DOHH2 (cell line): Measurements from ENCODE around the gene TTBK1.

Source experiments
- H3F3A ChIP-seq: fragments of 200-600 bp; sonication (generic), shearing (Covaris generic); 2 replicates; pipeline ENCODE4 v1.6.0; 2016; ENCODE audit warnings: antibody characterized with exemption, mild to moderate bottlenecking; ENCODE audit not compliant: control insufficient read depth, insufficient read depth
- H3K27ac ChIP-seq: fragments of 200-600 bp; sonication (generic); 2 replicates; pipeline ENCODE4 v1.5.1; 2014; ENCODE audit warnings: low read depth, mild to moderate bottlenecking, low read length, moderate library complexity
- H3K27me3 ChIP-seq: fragments of 200-600 bp; sonication (generic); 2 replicates; pipeline ENCODE4 v1.6.1; 2014; ENCODE audit warnings: mild to moderate bottlenecking, low read length, mixed read lengths; ENCODE audit not compliant: control insufficient read depth
- H3K36me3 ChIP-seq: fragments of 200-600 bp; sonication (generic); 2 replicates; pipeline ENCODE4 v1.6.1; 2014; ENCODE audit warnings: mild to moderate bottlenecking, low read length, moderate library complexity, mixed read lengths; ENCODE audit not compliant: control insufficient read depth
- H3K4me1 ChIP-seq: fragments of 200-600 bp; sonication (generic); 2 replicates; pipeline ENCODE4 v1.6.1; 2014; ENCODE audit warnings: mild to moderate bottlenecking, low read length, mixed read lengths; ENCODE audit not compliant: control insufficient read depth
- H3K4me2 ChIP-seq: fragments of 200-600 bp; sonication (generic); 2 replicates; pipeline ENCODE4 v1.6.0; 2014; ENCODE audit warnings: mild to moderate bottlenecking, low read length, moderate library complexity
- H3K4me3 ChIP-seq: fragments of 200-600 bp; sonication (generic); 2 replicates; pipeline ENCODE4 v1.5.1; 2014; ENCODE audit warnings: mild to moderate bottlenecking, low read length, mixed read lengths
- H3K79me2 ChIP-seq: fragments of 200-600 bp; sonication (generic); 2 replicates; pipeline ENCODE4 v1.6.1; 2014; ENCODE audit warnings: mild to moderate bottlenecking, low read length, mixed read lengths; ENCODE audit not compliant: control insufficient read depth
- H3K9me2 ChIP-seq: fragments of 200-600 bp; sonication (generic); replicated peaks from 2 replicates; pipeline ENCODE4 v1.6.1; 2014; ENCODE audit warnings: mild to moderate bottlenecking, low read length, mixed read lengths; ENCODE audit not compliant: control insufficient read depth
- H3K9me3 ChIP-seq: fragments of 200-600 bp; sonication (generic); 2 replicates; pipeline ENCODE4 v1.6.1; 2014; ENCODE audit warnings: antibody characterized with exemption, low read length, mixed read lengths; ENCODE audit not compliant: control insufficient read depth, insufficient read depth
- H4K20me1 ChIP-seq: fragments of 200-600 bp; sonication (generic); 2 replicates; pipeline ENCODE4 v1.6.0; 2014; ENCODE audit warnings: low read depth, mild to moderate bottlenecking, antibody characterized with exemption, low read length, moderate library complexity; ENCODE audit not compliant: control insufficient read depth, insufficient read depth
- CTCF ChIP-seq: fragments of 200-600 bp; sonication (generic); IDR thresholded peaks from one replicate; pipeline ENCODE4 v1.5.1; 2014; ENCODE audit warnings: antibody characterized with exemption, mild to moderate bottlenecking, low read depth, low read length; ENCODE audit not compliant: poor library complexity, severe bottlenecking
- EZH2phosphoT487 ChIP-seq: fragments of 200-600 bp; sonication (generic); IDR thresholded peaks from 2 replicates; pipeline ENCODE4 v1.6.1; 2017; ENCODE audit warnings: borderline replicate concordance, mild to moderate bottlenecking, antibody characterized with exemption, low read length, moderate library complexity, mixed read lengths

Gene TTBK1

GRCh38 chr6:43295456-43295855, 52.2 kb downstream of the TTBK1 start:
- Histone ChIP-seq H3K79me2 (no peaks in the 10 kb centered on the region), H3K9me3 (no peaks in the 10 kb centered on the region), H3K27me3 (no peaks in the 10 kb centered on the region), H3K36me3 (no peaks in the 10 kb centered on the region), H3K4me1 (peaks cover 3% of the 10 kb centered on the region; the same call in 1 of the 2 replicates), H4K20me1 (no peaks in the 10 kb centered on the region), H3K4me2 (no peak overlapping the region), H3F3A (no peaks in the 10 kb centered on the region), H3K27ac (no peak overlapping the region), H3K9me2 (no peaks in the 10 kb centered on the region), H3K4me3 (no peak overlapping the region)
- TF ChIP-seq CTCF (no peak), EZH2phosphoT487 (no peak)

DNA sequence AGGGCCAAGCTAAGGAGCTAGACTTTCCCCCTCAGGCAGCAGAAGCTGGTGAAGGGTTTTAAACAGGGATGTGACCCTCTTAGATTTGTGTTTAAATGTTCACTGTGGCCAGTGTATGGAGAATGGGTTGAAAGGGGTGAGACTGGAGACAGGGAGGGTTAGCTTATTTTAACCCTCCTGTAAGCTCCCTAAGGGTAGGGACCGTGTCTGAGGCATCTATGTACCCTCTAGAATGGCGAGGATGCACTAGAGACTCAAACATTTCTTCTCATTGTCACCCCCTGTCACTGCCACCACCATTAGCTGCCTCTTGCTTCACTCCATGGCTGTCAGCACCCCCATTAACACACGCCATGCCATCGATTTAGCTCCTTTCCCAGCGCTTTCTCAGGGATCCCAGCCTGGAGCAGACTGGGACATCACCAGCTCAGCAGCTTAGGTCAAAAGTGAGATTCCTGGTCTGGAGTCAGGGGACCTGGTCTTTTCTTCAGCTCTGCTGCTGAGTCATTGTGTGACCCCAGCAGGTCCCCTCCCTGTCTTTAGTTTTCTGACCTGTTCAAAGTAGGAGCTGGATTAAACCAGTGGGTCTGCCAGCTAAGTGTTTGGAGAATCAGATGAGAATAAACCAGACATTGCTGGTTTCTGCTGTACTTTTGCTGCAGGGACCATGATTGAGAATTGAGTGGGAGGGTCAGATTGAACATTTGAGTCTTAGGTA, 53.7 kb downstream of the TTBK1 start:
- Histone ChIP-seq H3K4me3 (no peak overlapping the region), H3F3A (no peaks in the 10 kb centered on the region), H3K27ac (no peak overlapping the region), H3K27me3 (no peaks in the 10 kb centered on the region), H3K9me2 (no peaks in the 10 kb centered on the region), H3K36me3 (no peaks in the 10 kb centered on the region), H3K9me3 (no peaks in the 10 kb centered on the region), H3K4me2 (no peak overlapping the region), H3K79me2 (no peaks in the 10 kb centered on the region), H4K20me1 (no peaks in the 10 kb centered on the region), H3K4me1 (peaks cover 3% of the 10 kb centered on the region; the same call in 1 of the 2 replicates)
- TF ChIP-seq CTCF = no peak
- no peak for TF ChIP-seq EZH2phosphoT487

- Histone ChIP-seq H4K20me1 (no peaks in the 10 kb centered on the region), H3K27ac (no peak within 1 kb of the TSS), H3K9me2 (no peaks in the 10 kb centered on the region), H3K4me1 (peaks cover 3% of the 10 kb centered on the region; the same call in 1 of the 2 replicates), H3F3A (no peaks in the 10 kb centered on the region), H3K36me3 (no peaks in the 10 kb centered on the region), H3K4me2 (no peak within 1 kb of the TSS), H3K79me2 (no peaks in the 10 kb centered on the region), H3K9me3 (no peaks in the 10 kb centered on the region), H3K4me3 (no peak within 1 kb of the TSS), H3K27me3 (no peaks in the 10 kb centered on the region)
- TF ChIP-seq CTCF (no peak), EZH2phosphoT487 (no peak)
Measured at GRCh38 chr6:43297644-43298564, 54.6 kb downstream of the TTBK1 start, which contains the start of gene SLC22A7. SLC22A7 (plus strand) TSS chr6:43298260; CDS start chr6:43298359, 99 bp downstream.
